Neural progenitor cell (in vitro differentiated cells): ENCODE data around the gene PCARE.

Experiments
- CTCF ChIP-seq: fragments of 200-600 bp; sonication (generic); IDR thresholded peaks from 2 replicates; pipeline ENCODE4 v1.5.1; 2017; ENCODE audit warnings: antibody characterized with exemption, mild to moderate bottlenecking
- EZH2 ChIP-seq: fragments of 200-600 bp; sonication (generic); IDR thresholded peaks from 2 replicates; pipeline ENCODE4 v1.6.1; 2017; ENCODE audit warnings: antibody characterized with exemption, mild to moderate bottlenecking, moderate library complexity

DNA sequence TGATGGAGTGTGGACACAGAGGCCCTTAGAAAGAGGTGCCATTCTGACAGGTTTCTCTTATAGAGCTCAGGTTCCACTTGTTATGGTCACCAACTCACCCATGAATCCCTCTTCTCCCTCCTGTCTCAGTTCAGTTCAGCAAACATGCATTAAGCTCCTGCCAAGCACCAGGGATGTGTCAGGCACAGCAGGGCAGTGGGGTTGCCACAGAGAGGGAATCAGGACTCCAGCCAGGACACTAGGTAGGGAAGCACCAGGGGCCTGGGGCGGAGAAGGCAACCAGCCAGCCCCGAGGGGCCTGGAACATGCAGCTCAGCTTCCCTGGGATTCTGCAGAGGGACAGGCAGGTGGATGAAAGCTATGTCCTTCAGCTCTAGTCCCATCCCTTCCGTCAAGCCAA lies 48.6 kb downstream of the PCARE start:
- TF ChIP-seq CTCF, result no peak
- TF ChIP-seq EZH2, result no peak
